ENCODE data around the gene SBF2. TPM values are rescaled to one million over a fixed set of nuclear protein-coding genes. Genes with fewer than 3 reads are reported as not detected.

SBF2 gene
- total and polyA plus RNA-seq, 2 of the 13 experiments (the other 11 are each of a cell fraction or from before 2014, with no cell fraction given): 24.0 to 45.8 TPM

GRCh38 chr11:9950462-9950861, 343.6 kb downstream of the SBF2 start (continued):
- TF ChIP-seq AKAP8 (CRISPR knock-in tag; IDR thresholded peaks at IDR 0.05): no peak
- no peak for TF ChIP-seq STAG1 (CRISPR knock-in tag; IDR thresholded peaks at IDR 0.05)
- no peak for TF ChIP-seq PHB2 (IDR thresholded peaks at IDR 0.05; ENCODE audit: partially characterized antibody)
- TF ChIP-seq ZFP1 (CRISPR knock-in tag; IDR thresholded peaks at IDR 0.05): no peak
- TF ChIP-seq ZNF180 (CRISPR knock-in tag; IDR thresholded peaks at IDR 0.05; ENCODE audit: borderline replicate concordance, low read depth): no peak
- TF ChIP-seq ZNF431 (CRISPR knock-in tag; IDR thresholded peaks at IDR 0.05; ENCODE audit: borderline replicate concordance, low read depth): no peak
- no peak for TF ChIP-seq ONECUT2 (CRISPR knock-in tag; IDR thresholded peaks at IDR 0.05)
- TF ChIP-seq ZNF543 (CRISPR knock-in tag; IDR thresholded peaks at IDR 0.05): no peak
- TF ChIP-seq CSRNP1 (CRISPR knock-in tag; IDR thresholded peaks at IDR 0.05): no peak
- no peak for TF ChIP-seq ZNF567 (CRISPR knock-in tag; IDR thresholded peaks at IDR 0.05; ENCODE audit: borderline replicate concordance)
- no peak for TF ChIP-seq NFRKB (IDR thresholded peaks at IDR 0.05)
- TF ChIP-seq, protein P1, sequence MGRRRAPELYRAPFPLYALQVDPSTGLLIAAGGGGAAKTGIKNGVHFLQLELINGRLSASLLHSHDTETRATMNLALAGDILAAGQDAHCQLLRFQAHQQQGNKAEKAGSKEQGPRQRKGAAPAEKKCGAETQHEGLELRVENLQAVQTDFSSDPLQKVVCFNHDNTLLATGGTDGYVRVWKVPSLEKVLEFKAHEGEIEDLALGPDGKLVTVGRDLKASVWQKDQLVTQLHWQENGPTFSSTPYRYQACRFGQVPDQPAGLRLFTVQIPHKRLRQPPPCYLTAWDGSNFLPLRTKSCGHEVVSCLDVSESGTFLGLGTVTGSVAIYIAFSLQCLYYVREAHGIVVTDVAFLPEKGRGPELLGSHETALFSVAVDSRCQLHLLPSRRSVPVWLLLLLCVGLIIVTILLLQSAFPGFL (CRISPR knock-in tag; IDR thresholded peaks at IDR 0.05): no peak
- TF ChIP-seq FOXA3 (CRISPR knock-in tag; IDR thresholded peaks at IDR 0.05): peak; percentile 70
- no peak for TF ChIP-seq ZNF251 (CRISPR knock-in tag; IDR thresholded peaks at IDR 0.05)
- no peak for TF ChIP-seq ZNF530 (CRISPR knock-in tag; IDR thresholded peaks at IDR 0.05; ENCODE audit: low read depth)
- TF ChIP-seq, protein P2, sequence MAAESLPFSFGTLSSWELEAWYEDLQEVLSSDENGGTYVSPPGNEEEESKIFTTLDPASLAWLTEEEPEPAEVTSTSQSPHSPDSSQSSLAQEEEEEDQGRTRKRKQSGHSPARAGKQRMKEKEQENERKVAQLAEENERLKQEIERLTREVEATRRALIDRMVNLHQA (CRISPR knock-in tag; IDR thresholded peaks at IDR 0.05): no peak
- no peak for TF ChIP-seq ZNF44 (CRISPR knock-in tag; IDR thresholded peaks at IDR 0.05)
- no peak for TF ChIP-seq ZBTB3 (CRISPR knock-in tag; IDR thresholded peaks at IDR 0.05; ENCODE audit: borderline replicate concordance, low read depth)
- TF ChIP-seq ZNF556 (CRISPR knock-in tag; IDR thresholded peaks at IDR 0.05; ENCODE audit: borderline replicate concordance): no peak
- no peak for TF ChIP-seq ZNF318 (CRISPR knock-in tag; IDR thresholded peaks at IDR 0.05)
- no peak for TF ChIP-seq CCAR2 (optimal IDR thresholded peaks at IDR 0.05; ENCODE audit: low read depth, low read length)
- TF ChIP-seq MED1 (CRISPR knock-in tag; IDR thresholded peaks at IDR 0.05): no peak
